ENCODE measurements around the gene CPNE4. TPM values are rescaled to one million over a fixed set of nuclear protein-coding genes. Genes with fewer than 3 reads are reported as not detected.

CPNE4 gene
- total RNA-seq, 4 donors from 2014 or later, result 0.79 TPM; not detected in 3

GRCh38 chr3:131944676-131945075, 90.1 kb downstream of the CPNE4 start:
- DNase-seq (ENCODE audit: low spot score) (no peak), ATAC-seq (ENCODE audit: low FRiP score) (no peak)
- TF ChIP-seq, protein P1, sequence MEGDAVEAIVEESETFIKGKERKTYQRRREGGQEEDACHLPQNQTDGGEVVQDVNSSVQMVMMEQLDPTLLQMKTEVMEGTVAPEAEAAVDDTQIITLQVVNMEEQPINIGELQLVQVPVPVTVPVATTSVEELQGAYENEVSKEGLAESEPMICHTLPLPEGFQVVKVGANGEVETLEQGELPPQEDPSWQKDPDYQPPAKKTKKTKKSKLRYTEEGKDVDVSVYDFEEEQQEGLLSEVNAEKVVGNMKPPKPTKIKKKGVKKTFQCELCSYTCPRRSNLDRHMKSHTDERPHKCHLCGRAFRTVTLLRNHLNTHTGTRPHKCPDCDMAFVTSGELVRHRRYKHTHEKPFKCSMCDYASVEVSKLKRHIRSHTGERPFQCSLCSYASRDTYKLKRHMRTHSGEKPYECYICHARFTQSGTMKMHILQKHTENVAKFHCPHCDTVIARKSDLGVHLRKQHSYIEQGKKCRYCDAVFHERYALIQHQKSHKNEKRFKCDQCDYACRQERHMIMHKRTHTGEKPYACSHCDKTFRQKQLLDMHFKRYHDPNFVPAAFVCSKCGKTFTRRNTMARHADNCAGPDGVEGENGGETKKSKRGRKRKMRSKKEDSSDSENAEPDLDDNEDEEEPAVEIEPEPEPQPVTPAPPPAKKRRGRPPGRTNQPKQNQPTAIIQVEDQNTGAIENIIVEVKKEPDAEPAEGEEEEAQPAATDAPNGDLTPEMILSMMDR (IDR thresholded peaks at IDR 0.05), result no peak

DNA sequence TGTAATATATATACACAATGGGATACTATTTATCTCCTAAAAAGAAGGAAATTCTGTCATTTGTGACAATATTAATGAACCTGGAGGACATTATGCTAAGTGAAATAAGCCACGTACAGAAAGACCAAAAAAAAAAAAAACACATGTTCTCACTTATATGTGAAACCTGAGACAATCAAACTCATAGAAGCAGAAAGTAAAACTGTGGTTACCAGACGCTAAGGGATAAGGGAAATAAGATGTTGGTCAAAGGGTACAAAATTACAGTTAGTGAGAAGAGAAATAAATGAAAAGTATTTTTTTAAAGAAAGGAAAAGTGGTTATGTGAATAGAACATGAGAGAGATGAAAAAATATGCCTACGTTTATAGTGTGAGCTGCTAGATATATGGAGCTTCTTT, 101.1 kb downstream of the CPNE4 start:
- TF ChIP-seq, protein P1 (IDR thresholded peaks at IDR 0.05), result no peak
- ATAC-seq (ENCODE audit: low FRiP score), result no peak
- DNase-seq (ENCODE audit: low spot score), result no peak

DNA sequence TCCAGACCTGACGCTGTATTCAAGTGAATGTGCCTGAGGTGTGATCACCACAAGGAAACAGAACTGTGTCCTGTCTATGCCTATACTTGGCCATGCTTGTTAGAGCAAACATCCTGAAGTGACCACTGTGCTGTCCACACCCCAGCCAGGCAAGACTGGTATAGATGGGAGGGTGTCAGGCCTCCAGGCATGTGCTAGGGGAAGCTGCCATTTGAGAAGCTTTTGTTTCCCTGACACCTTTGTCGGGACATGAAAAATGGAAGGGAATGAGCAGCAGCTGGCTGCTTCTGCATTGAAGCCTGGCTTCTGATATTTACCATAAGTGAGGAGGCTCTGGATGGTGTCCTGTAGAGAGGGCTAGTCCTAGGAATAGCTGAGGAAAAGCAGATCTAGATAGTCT, 106.2 kb downstream of the CPNE4 start:
- DNase-seq (ENCODE audit: low spot score), result no peak
- no peak for ATAC-seq (ENCODE audit: low FRiP score)
- TF ChIP-seq, protein P1 (IDR thresholded peaks at IDR 0.05), result no peak

DNA sequence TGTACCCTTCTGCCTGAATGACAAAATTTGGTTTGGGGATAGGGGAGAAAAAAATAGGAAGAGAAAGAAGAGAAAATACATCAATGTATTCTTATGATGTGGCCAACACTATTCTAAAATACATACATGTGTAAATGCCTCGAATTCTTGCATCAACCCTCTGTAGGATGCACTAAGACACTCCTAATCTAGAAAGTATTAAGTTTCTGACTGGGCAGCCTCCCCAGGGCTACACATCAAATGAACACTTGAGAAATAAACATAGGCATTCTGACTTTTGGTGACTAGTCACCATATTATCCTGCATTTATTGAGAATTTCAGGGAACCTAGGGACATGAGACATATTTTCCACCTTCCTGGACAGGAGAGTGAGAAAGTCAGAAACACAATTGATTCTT, 109.2 kb downstream of the CPNE4 start:
- ATAC-seq (ENCODE audit: low FRiP score) (no peak), DNase-seq (ENCODE audit: low spot score) (no peak)
- TF ChIP-seq, protein P1 (IDR thresholded peaks at IDR 0.05), result no peak

GRCh38 chr3:131922356-131922755, 112.5 kb downstream of the CPNE4 start:
- DNase-seq (ENCODE audit: low spot score) (no peak), ATAC-seq (ENCODE audit: low FRiP score) (no peak)
- TF ChIP-seq, protein P1 (IDR thresholded peaks at IDR 0.05), result no peak

- no peak for ATAC-seq (ENCODE audit: low FRiP score)
- TF ChIP-seq, protein P1 (IDR thresholded peaks at IDR 0.05), result no peak
- DNase-seq (ENCODE audit: low spot score), result no peak
Measured at GRCh38 chr3:131917006-131917405, 117.8 kb downstream of the CPNE4 start.

DNA sequence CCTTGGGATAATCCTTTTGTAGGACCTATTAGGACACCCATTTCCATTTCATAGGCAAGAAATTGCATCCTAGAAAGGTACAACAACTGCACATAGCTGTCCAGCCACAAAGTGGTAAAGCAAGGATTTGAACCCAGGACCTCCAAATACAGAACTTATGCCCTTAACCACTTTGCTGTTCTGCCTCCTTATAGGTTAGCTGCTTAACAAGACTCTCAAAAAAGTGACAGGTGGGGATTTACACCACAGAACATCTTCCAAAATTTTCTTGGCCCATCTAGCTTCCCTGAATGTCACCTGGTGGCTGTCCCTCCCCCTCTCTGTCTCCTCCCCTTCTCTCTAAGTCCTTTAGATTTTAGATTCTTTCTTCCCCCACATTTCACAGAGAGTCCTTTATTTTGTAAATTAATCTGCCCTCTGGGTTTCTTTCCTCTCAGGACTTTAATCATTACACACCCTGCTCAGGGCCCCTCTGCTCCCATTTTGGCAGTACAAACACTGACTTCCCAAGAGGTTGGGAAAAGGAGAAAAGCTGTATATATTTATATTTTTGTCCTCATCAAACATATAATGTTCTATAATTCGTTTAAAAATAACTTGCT, 120.6 kb downstream of the CPNE4 start:
- TF ChIP-seq, protein P1 (IDR thresholded peaks at IDR 0.05), result no peak
- DNase-seq (ENCODE audit: low spot score) (no peak), ATAC-seq (ENCODE audit: low FRiP score) (no peak)
